KMS-11 (cell line): Measurements from ENCODE around the gene STON2.

Experiments used
- H2AFZ ChIP-seq: fragments of 200-600 bp; sonication (generic); 2 replicates; pipeline ENCODE4 v1.6.1; 2016; ENCODE audit warnings: antibody characterized with exemption, mixed run types, low read depth
- H3K27ac ChIP-seq: fragments of 200-600 bp; sonication (generic); 2 replicates; pipeline ENCODE4 v1.6.1; 2016; ENCODE audit warnings: mild to moderate bottlenecking, mixed run types
- H3K27me3 ChIP-seq: fragments of 200-600 bp; sonication (generic); 2 replicates; pipeline ENCODE4 v1.6.1; 2017; ENCODE audit warnings: mild to moderate bottlenecking, low read depth, mixed run types, moderate library complexity; ENCODE audit not compliant: insufficient read depth
- H3K36me3 ChIP-seq: fragments of 200-600 bp; sonication (generic); 2 replicates; pipeline ENCODE4 v1.6.1; 2017; ENCODE audit warnings: mild to moderate bottlenecking, mixed run types; ENCODE audit not compliant: insufficient read depth
- H3K4me1 ChIP-seq: fragments of 200-600 bp; sonication (generic); 2 replicates; pipeline ENCODE4 v1.6.1; 2016; ENCODE audit warnings: mild to moderate bottlenecking, low read depth, mixed run types; ENCODE audit not compliant: poor library complexity, severe bottlenecking
- H3K4me2 ChIP-seq: fragments of 200-600 bp; sonication (generic); 2 replicates; pipeline ENCODE4 v1.7.0; 2016; ENCODE audit warnings: mild to moderate bottlenecking, mixed run types
- H3K4me3 ChIP-seq: fragments of 200-600 bp; sonication (generic); IDR thresholded peaks from 2 replicates; pipeline ENCODE4 v1.6.1; 2017; ENCODE audit warnings: low read depth, low read length, mixed read lengths; ENCODE audit not compliant: insufficient read depth
- H3K79me2 ChIP-seq: fragments of 200-600 bp; sonication (generic); 2 replicates; pipeline ENCODE4 v1.6.1; 2016; ENCODE audit warnings: low read depth, mixed run types; ENCODE audit not compliant: insufficient read depth
- H3K9ac ChIP-seq: fragments of 200-600 bp; sonication (generic); 2 replicates; pipeline ENCODE4 v1.6.1; 2016; ENCODE audit warnings: mild to moderate bottlenecking, mixed run types
- H4K20me1 ChIP-seq: fragments of 200-600 bp; sonication (generic); 2 replicates; pipeline ENCODE4 v1.6.1; 2016; ENCODE audit warnings: mild to moderate bottlenecking, mixed run types; ENCODE audit not compliant: insufficient read depth
- CTCF ChIP-seq: fragments of 200-600 bp; sonication (generic); conservative IDR thresholded peaks from 2 replicates; pipeline ENCODE4 v1.6.1; 2017; ENCODE audit warnings: low read depth, mild to moderate bottlenecking, antibody characterized with exemption, low read length, moderate library complexity, mixed read lengths

STON2 gene

GRCh38 chr14:81261176-81261575, 138.9 kb downstream of the STON2 start:
- Histone ChIP-seq H3K9ac (no peak overlapping the region), H3K36me3 (no peaks in the 10 kb centered on the region), H3K4me3 (no peak overlapping the region), H2AFZ (no peak overlapping the region), H4K20me1 (no peaks in the 10 kb centered on the region), H3K4me1 (no peaks in the 10 kb centered on the region), H3K79me2 (no peaks in the 10 kb centered on the region), H3K4me2 (no peak overlapping the region), H3K27me3 (no peaks in the 10 kb centered on the region), H3K27ac (no peak overlapping the region)
- TF ChIP-seq CTCF: no peak

- Histone ChIP-seq H3K4me3 (no peak overlapping the region), H4K20me1 (no peaks in the 10 kb centered on the region), H3K9ac (no peak overlapping the region), H3K4me2 (no peak overlapping the region), H3K27me3 (no peaks in the 10 kb centered on the region), H3K79me2 (no peaks in the 10 kb centered on the region), H3K27ac (no peak overlapping the region), H2AFZ (no peak overlapping the region), H3K36me3 (no peaks in the 10 kb centered on the region), H3K4me1 (no peaks in the 10 kb centered on the region)
- no peak for TF ChIP-seq CTCF
Measured at GRCh38 chr14:81260732-81261131, 139.4 kb downstream of the STON2 start.

- Histone ChIP-seq H3K27ac (no peak overlapping the region), H4K20me1 (no peaks in the 10 kb centered on the region), H2AFZ (no peak overlapping the region), H3K79me2 (no peaks in the 10 kb centered on the region), H3K9ac (no peak overlapping the region), H3K4me2 (no peak overlapping the region), H3K4me3 (no peak overlapping the region), H3K36me3 (no peaks in the 10 kb centered on the region), H3K27me3 (no peaks in the 10 kb centered on the region), H3K4me1 (no peaks in the 10 kb centered on the region)
- TF ChIP-seq CTCF: no peak
Measured at GRCh38 chr14:81256289-81256960, 143.7 kb downstream of the STON2 start.

GRCh38 chr14:81252278-81252677, 147.8 kb downstream of the STON2 start:
- no peak for TF ChIP-seq CTCF
- Histone ChIP-seq H4K20me1 (no peaks in the 10 kb centered on the region), H3K27ac (no peak overlapping the region), H3K36me3 (no peaks in the 10 kb centered on the region), H3K4me3 (no peak overlapping the region), H2AFZ (no peak overlapping the region), H3K9ac (no peak overlapping the region), H3K79me2 (no peaks in the 10 kb centered on the region), H3K4me2 (no peak overlapping the region), H3K27me3 (no peaks in the 10 kb centered on the region), H3K4me1 (no peaks in the 10 kb centered on the region)
